ENCODE data around the gene CMTM8. TPM values are rescaled to one million over a fixed set of nuclear protein-coding genes. Genes with fewer than 3 reads are reported as not detected.

CMTM8 gene
- total RNA-seq, 1 donor from 2014 or later = 9.0 TPM

- no peaks in the 10 kb centered on the region for H3K27me3 Mint-ChIP-seq
- peaks cover 8% of the 10 kb centered on the region for H3K9me3 Mint-ChIP-seq
- no peak for DNase-seq (ENCODE audit: extremely low spot score, unreplicated experiment)
- no peak for TF ChIP-seq CTCF (conservative IDR thresholded peaks at IDR 0.05)
- peaks cover 24% of the 10 kb centered on the region for H3K4me1 Mint-ChIP-seq (ENCODE audit: unreplicated experiment)
- H3K27ac Mint-ChIP-seq = peak overlapping the region; percentile 4
- peaks cover 5% of the 10 kb centered on the region for H3K36me3 Mint-ChIP-seq
- no peak overlapping the region for H3K4me3 Mint-ChIP-seq
Observed at GRCh38 chr3:32278714-32279113, 40.2 kb downstream of the CMTM8 start.

GRCh38 chr3:32280262-32280910 is 41.9 kb downstream of the CMTM8 start:
- Mint-ChIP-seq H3K27ac (no peak overlapping the region), H3K4me3 (no peak overlapping the region), H3K36me3 (no peaks in the 10 kb centered on the region), H3K4me1 (ENCODE audit: unreplicated experiment) (peaks cover 28% of the 10 kb centered on the region), H3K27me3 (no peaks in the 10 kb centered on the region), H3K9me3 (peaks cover 8% of the 10 kb centered on the region)
- no peak for TF ChIP-seq CTCF (conservative IDR thresholded peaks at IDR 0.05)
- no peak for DNase-seq (ENCODE audit: extremely low spot score, unreplicated experiment)

DNA sequence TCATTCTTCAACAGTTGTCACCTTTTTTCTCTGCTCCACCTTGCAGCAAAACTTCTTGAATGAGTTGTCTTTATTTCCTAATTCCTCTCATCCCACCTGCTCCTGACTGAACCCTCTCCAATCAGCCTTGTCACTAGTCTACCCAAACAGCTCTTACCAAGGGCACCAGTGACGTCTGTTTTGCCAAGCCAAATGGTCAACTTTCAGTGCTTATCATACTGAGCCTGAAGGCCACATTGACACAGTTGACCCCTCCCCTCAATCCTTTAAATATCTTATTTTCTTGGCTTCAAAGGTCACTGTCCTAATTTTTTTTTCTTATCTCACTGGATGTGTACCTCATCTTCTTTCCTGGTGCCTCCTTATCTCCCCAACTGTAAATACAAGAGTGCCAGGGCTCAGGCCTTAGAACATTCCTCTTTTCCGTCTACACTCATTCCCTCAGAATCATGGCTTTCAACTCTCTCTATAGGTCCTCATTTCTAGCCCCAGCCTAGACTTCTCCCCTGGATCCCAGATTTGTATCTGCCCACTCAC is 43.2 kb downstream of the CMTM8 start:
- H3K9me3 Mint-ChIP-seq = peaks cover 2% of the 10 kb centered on the region
- no peak for TF ChIP-seq CTCF (conservative IDR thresholded peaks at IDR 0.05)
- no peaks in the 10 kb centered on the region for H3K27me3 Mint-ChIP-seq
- peaks cover 33% of the 10 kb centered on the region for H3K4me1 Mint-ChIP-seq (ENCODE audit: unreplicated experiment)
- H3K4me3 Mint-ChIP-seq = no peak overlapping the region
- no peaks in the 10 kb centered on the region for H3K36me3 Mint-ChIP-seq
- H3K27ac Mint-ChIP-seq = no peak overlapping the region
- no peak for DNase-seq (ENCODE audit: extremely low spot score, unreplicated experiment)

DNA sequence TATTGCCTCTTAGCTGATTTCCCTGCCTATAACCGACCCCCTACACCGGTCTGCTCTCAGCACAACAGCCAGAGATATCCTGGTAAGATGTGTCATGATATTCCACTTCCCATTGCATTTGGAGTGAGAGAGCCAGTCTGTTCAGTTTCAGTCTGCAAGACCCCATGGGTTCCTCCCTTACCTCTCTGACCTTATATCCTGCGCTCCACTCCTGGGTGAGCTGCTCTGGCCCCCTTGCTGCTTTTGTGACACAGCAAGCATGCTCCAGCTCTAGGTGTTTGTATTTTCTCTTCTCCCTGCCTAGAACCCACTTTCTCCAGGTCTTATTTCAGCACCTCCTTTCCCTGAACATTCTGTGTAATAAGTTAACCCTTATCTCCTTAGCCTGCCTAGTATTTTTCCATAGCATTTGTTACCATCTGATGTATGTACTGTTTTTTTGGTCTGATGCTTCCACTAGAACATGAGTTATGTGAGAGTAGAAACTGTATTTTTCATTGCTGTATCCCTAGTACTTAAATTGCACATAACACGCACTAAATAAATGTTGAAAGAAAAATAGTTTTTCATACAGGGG is 44.2 kb downstream of the CMTM8 start:
- TF ChIP-seq CTCF (conservative IDR thresholded peaks at IDR 0.05) = no peak
- H3K9me3 Mint-ChIP-seq = no peaks in the 10 kb centered on the region
- H3K4me1 Mint-ChIP-seq (ENCODE audit: unreplicated experiment) = peaks cover 30% of the 10 kb centered on the region
- no peaks in the 10 kb centered on the region for H3K36me3 Mint-ChIP-seq
- no peak overlapping the region for H3K4me3 Mint-ChIP-seq
- no peak overlapping the region for H3K27ac Mint-ChIP-seq
- no peak for DNase-seq (ENCODE audit: extremely low spot score, unreplicated experiment)
- H3K27me3 Mint-ChIP-seq = no peaks in the 10 kb centered on the region

DNA sequence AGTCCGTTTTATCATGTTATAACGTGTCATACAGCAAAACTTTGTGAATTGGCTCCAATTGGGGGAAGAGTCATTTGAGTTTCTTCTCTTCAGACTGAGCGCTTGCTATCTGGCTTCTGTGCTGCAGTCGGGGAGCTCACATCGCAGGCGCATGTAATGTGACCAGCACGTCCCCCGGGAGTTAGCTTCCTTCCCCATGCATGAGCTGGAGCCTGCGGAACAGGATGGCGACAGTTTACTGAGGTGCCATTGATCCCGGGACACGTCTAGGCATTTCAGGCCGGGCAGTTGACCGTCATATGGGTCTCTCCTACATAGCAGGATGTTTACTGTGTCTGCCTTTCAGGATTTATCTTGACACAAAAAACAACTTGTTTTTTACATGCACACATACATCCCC is 44.8 kb downstream of the CMTM8 start:
- H3K4me3 Mint-ChIP-seq = no peak overlapping the region
- H3K9me3 Mint-ChIP-seq = no peaks in the 10 kb centered on the region
- H3K27ac Mint-ChIP-seq = no peak overlapping the region
- H3K27me3 Mint-ChIP-seq = no peaks in the 10 kb centered on the region
- no peaks in the 10 kb centered on the region for H3K36me3 Mint-ChIP-seq
- H3K4me1 Mint-ChIP-seq (ENCODE audit: unreplicated experiment) = peaks cover 30% of the 10 kb centered on the region
- TF ChIP-seq CTCF (conservative IDR thresholded peaks at IDR 0.05) = no peak
- no peak for DNase-seq (ENCODE audit: extremely low spot score, unreplicated experiment)
